LNCaP clone FGC (cell line): ENCODE results near the gene RNU6-9.

Experiments
- DNase-seq: peaks from one replicate; pipeline ENCODE4 v3.0.0-alpha.2; 2011; ENCODE audit warnings: low read depth
- H3K4me3 ChIP-seq: 2 replicates; pipeline ENCODE4 v1.5.1; 2011; ENCODE audit warnings: mild to moderate bottlenecking, low read depth, low read length, control low read depth
- CTCF ChIP-seq: IDR thresholded peaks from 2 replicates; pipeline ENCODE4 v1.5.1; 2012; ENCODE audit warnings: mild to moderate bottlenecking; ENCODE audit not compliant: control insufficient read depth, insufficient read depth; ENCODE audit errors: extremely low read depth

Gene RNU6-9

DNA sequence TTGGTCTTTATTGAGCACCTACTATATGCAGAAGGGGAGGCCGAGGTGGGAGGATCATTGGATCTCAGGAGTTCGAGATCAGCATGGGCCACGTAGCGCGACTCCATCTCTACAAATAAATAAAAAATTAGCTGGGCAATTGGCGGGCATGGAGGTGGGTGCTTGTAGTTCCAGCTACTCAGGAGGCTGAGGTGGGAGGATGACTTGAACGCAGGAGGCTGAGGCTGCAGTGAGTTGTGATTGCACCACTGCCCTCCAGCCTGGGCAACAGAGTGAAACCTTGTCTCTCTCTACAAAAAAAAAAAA lies 30.0 kb upstream of the RNU6-9 start:
- H3K4me3 ChIP-seq = no peak overlapping the region
- DNase-seq = no peak
- TF ChIP-seq CTCF = no peak

DNA sequence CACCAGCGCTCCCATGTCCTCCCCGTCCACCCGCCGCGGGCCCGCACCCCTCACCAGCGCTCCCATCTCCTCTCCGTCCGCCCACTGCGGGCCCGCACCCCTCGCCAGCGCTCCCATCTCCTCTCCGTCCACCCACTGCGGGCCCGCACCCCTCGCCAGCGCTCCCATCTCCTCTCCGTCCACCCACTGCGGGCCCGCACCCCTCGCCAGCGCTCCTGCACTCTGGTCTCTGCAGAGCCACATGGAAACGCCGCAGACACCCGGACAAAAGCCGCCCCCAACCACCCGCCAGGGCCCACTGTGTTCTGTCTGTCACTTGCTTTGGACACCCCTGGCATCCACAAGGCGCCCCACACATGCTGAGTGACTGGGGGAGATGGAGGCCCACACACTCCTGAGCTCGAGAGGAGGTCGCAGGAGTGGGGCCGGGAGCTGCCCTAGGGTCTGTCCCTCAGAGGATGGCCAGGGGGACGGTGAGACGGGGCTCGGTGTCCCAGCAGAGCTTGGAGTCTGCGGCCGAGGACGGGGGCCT lies 26.4 kb upstream of the RNU6-9 start:
- no peak overlapping the region for H3K4me3 ChIP-seq
- no peak for DNase-seq
- TF ChIP-seq CTCF = no peak

DNA sequence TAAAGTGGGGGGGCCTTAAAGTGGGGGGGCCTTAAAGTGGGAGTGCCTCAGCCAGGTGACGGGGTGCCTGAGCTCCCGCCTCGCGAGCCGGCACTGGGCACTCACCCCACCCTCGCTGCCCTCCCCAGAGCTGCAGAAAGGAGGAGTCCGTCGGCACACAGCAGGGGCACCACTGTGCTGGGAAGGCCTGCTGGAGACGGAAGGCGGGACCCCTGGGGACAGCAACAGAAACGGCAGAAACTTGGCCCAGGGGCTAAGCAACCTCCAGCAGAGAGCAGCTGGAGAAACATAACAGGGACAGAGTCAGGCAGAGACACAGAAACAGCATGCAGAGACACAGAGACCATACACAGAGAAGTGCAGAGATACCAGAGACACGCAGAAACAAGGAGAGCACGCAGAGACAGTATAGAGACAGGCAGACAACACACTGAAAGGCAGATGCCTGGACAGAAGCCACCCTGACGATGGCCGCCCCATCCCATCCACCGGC lies 25.9 kb upstream of the RNU6-9 start:
- H3K4me3 ChIP-seq = no peak overlapping the region
- DNase-seq = no peak

GRCh38 chr19:867855-868457 lies 25.3 kb upstream of the RNU6-9 start:
- DNase-seq = no peak
- no peak for TF ChIP-seq CTCF
- H3K4me3 ChIP-seq = no peak overlapping the region

More for the DNA sequence above, 25.9 kb upstream of the RNU6-9 start:
- TF ChIP-seq CTCF = no peak

- no peak for DNase-seq
- no peak overlapping the region for H3K4me3 ChIP-seq
- TF ChIP-seq CTCF = no peak
These were observed 24.6 kb upstream of the RNU6-9 start for GRCh38 chr19:868458-869244.

GRCh38 chr19:869245-870177 lies 23.8 kb upstream of the RNU6-9 start:
- TF ChIP-seq CTCF = no peak
- no peak overlapping the region for H3K4me3 ChIP-seq
- no peak for DNase-seq
